ENCODE data around the gene DARS1.

Gene DARS1

GRCh38 chr2:135985018-135985825, at the start of gene DARS1:
Gene DARS1, minus strand, starts transcription at chr2:135985626. Its CDS starts 158 bp downstream, at chr2:135985468.
- peak; percentile 80 for DNase-seq (ENCODE audit: low spot score)

GRCh38 chr2:136034629-136035028, 49.2 kb upstream of the DARS1 start:
- no peak for DNase-seq (ENCODE audit: low spot score)

GRCh38 chr2:136032817-136033535, 47.5 kb upstream of the DARS1 start:
- DNase-seq (ENCODE audit: low spot score), result no peak

- DNase-seq (ENCODE audit: low spot score), result no peak
Observed at GRCh38 chr2:136032192-136032591, 46.8 kb upstream of the DARS1 start.

GRCh38 chr2:136031711-136032110, 46.3 kb upstream of the DARS1 start:
- no peak for DNase-seq (ENCODE audit: low spot score)

- no peak for DNase-seq (ENCODE audit: low spot score)
Observed at GRCh38 chr2:136030406-136030805, 45.0 kb upstream of the DARS1 start.

- no peak for DNase-seq (ENCODE audit: low spot score)
Observed at GRCh38 chr2:136029149-136029548, 43.7 kb upstream of the DARS1 start.

- no peak for DNase-seq (ENCODE audit: low spot score)
Observed at GRCh38 chr2:136028001-136028400, 42.6 kb upstream of the DARS1 start.

GRCh38 chr2:136027112-136027511, 41.7 kb upstream of the DARS1 start:
- no peak for DNase-seq (ENCODE audit: low spot score)

GRCh38 chr2:136025057-136025973, 39.9 kb upstream of the DARS1 start:
- no peak for DNase-seq (ENCODE audit: low spot score)

GRCh38 chr2:136024616-136025015, 39.2 kb upstream of the DARS1 start:
- no peak for DNase-seq (ENCODE audit: low spot score)

- DNase-seq (ENCODE audit: low spot score), result no peak
Observed at GRCh38 chr2:136024185-136024584, 38.8 kb upstream of the DARS1 start.

- no peak for DNase-seq (ENCODE audit: low spot score)
Observed at GRCh38 chr2:136023416-136023815, 38.0 kb upstream of the DARS1 start.

GRCh38 chr2:136022396-136023146, 37.1 kb upstream of the DARS1 start:
- DNase-seq (ENCODE audit: low spot score), result no peak

GRCh38 chr2:136021976-136022375, 36.5 kb upstream of the DARS1 start:
- DNase-seq (ENCODE audit: low spot score), result no peak

GRCh38 chr2:136021406-136021805, 36.0 kb upstream of the DARS1 start:
- DNase-seq (ENCODE audit: low spot score), result no peak

- no peak for DNase-seq (ENCODE audit: low spot score)
Observed at GRCh38 chr2:136020831-136021230, 35.4 kb upstream of the DARS1 start.

- no peak for DNase-seq (ENCODE audit: low spot score)
Observed at GRCh38 chr2:136019825-136020224, 34.4 kb upstream of the DARS1 start.

GRCh38 chr2:136019306-136019705, 33.9 kb upstream of the DARS1 start:
- DNase-seq (ENCODE audit: low spot score), result no peak

- no peak for DNase-seq (ENCODE audit: low spot score)
Observed at GRCh38 chr2:136017786-136018185, 32.4 kb upstream of the DARS1 start.

- no peak for DNase-seq (ENCODE audit: low spot score)
Observed at GRCh38 chr2:136016836-136017235, 31.4 kb upstream of the DARS1 start.

GRCh38 chr2:136016427-136016826, 31.0 kb upstream of the DARS1 start:
- no peak for DNase-seq (ENCODE audit: low spot score)

Data from hematopoietic multipotent progenitor cell treated with erythropoietin and hydrocortisone succinate and interleukin-3 and kit ligand, for 15 days (in vitro differentiated cells).